HepG2 (cell line): ENCODE results near the gene SRXN1. TPM values are rescaled to one million over a fixed set of nuclear protein-coding genes. Genes with fewer than 3 reads are reported as not detected.

Experiments used
- FOXO4 ChIP-seq: sonication (generic); formaldehyde crosslinking; conservative IDR thresholded peaks from 2 replicates; pipeline ENCODE4 v1.8.1; 2023; ENCODE audit warnings: missing genetic modification reagents
- GATAD2A ChIP-seq: IDR thresholded peaks from 2 replicates; pipeline ENCODE4 v1.6.1; 2016
- GZF1 ChIP-seq: sonication (generic); formaldehyde crosslinking; IDR thresholded peaks from 2 replicates; pipeline ENCODE4 v1.5.1; 2020; ENCODE audit warnings: mild to moderate bottlenecking, missing genetic modification reagents
- KLF12 ChIP-seq: sonication (generic); formaldehyde crosslinking; IDR thresholded peaks from 2 replicates; pipeline ENCODE4 v1.4.0; 2020; ENCODE audit warnings: missing genetic modification reagents, borderline replicate concordance
- MXI1 ChIP-seq: IDR thresholded peaks from 3 replicates; pipeline ENCODE4 v1.6.1; 2012; ENCODE audit warnings: low read depth, low read length, inconsistent platforms, borderline replicate concordance
- NFE2L1 ChIP-seq: sonication (generic); formaldehyde crosslinking; IDR thresholded peaks from 2 replicates; pipeline ENCODE4 v1.4.0; 2020; ENCODE audit warnings: missing genetic modification reagents, mild to moderate bottlenecking, borderline replicate concordance
- SRSF1 ChIP-seq: fragments of 200-400 bp; formaldehyde crosslinking; optimal IDR thresholded peaks from 2 replicates; pipeline ENCODE3; 2017; ENCODE audit warnings: mild to moderate bottlenecking, low read depth, low read length, moderate library complexity
- TAF15 ChIP-seq: fragments of 200-400 bp; formaldehyde crosslinking; IDR thresholded peaks from one replicate; pipeline ENCODE4 v1.6.1; 2018; ENCODE audit warnings: mild to moderate bottlenecking, low read depth, low read length; ENCODE audit not compliant: poor library complexity, severe bottlenecking
- TBX3 ChIP-seq: fragments of 450-650 bp; IDR thresholded peaks from 2 replicates; pipeline ENCODE4 v1.6.1; 2017; ENCODE audit warnings: antibody characterized with exemption, mild to moderate bottlenecking, inconsistent platforms, borderline replicate concordance
- TSC22D2 ChIP-seq: sonication (generic); formaldehyde crosslinking; IDR thresholded peaks from 2 replicates; pipeline ENCODE4 v1.5.1; 2020; ENCODE audit warnings: missing genetic modification reagents, mild to moderate bottlenecking, borderline replicate concordance
- ZFP36L2 ChIP-seq: sonication (generic); formaldehyde crosslinking; IDR thresholded peaks from 2 replicates; pipeline ENCODE4 v1.4.0; 2020; ENCODE audit warnings: missing genetic modification reagents
- ZNF10 ChIP-seq: sonication (generic); formaldehyde crosslinking; IDR thresholded peaks from 2 replicates; pipeline ENCODE4 v1.4.0; 2020; ENCODE audit warnings: mild to moderate bottlenecking, low read depth, missing genetic modification reagents, borderline replicate concordance
- ZNF3 ChIP-seq: IDR thresholded peaks from 2 replicates; pipeline ENCODE4 v1.7.0; 2017; ENCODE audit warnings: inconsistent platforms
- ZNF550 ChIP-seq: sonication (generic); formaldehyde crosslinking; IDR thresholded peaks from 2 replicates; pipeline ENCODE4 v1.4.0; 2020; ENCODE audit warnings: mild to moderate bottlenecking, missing genetic modification reagents, borderline replicate concordance
- ZNF678 ChIP-seq: sonication (generic); formaldehyde crosslinking; IDR thresholded peaks from 2 replicates; pipeline ENCODE4 v1.4.0; 2020; ENCODE audit warnings: mild to moderate bottlenecking, missing genetic modification reagents
- polyA plus RNA-seq, 8 experiments: library from polyadenylated mRNA; depleted of rRNA in 3 of 8; stranded (reverse) in 7 of 8; unstranded in 1 of 8; fragments of >200 nt; fragmentation: Illumina TruSeq in 4 of 8; extraction: Trizol in 4 of 8; gene quantifications; 2 replicates each; pipeline versions ENCODE4 v1.2.1 to v1.2.3, GENCODE V29; 2011 to 2016; ENCODE audit warnings: low read depth in 4 of 8, missing spikeins in 1 of 8, mixed read lengths in 1 of 8; ENCODE audit not compliant: insufficient read depth in 1 of 8
- total RNA-seq, 5 experiments: library from RNA; depleted of rRNA; stranded (reverse); fragments of >200 nt; fragmentation: Illumina TruSeq; extraction: Trizol; gene quantifications; 2 replicates each; pipeline ENCODE4 v1.2.3, GENCODE V29; 2016; ENCODE audit warnings: low read depth in 1 of 5
- TF ChIP-seq, protein P1 (sequence below): sonication (generic); formaldehyde crosslinking; IDR thresholded peaks from 2 replicates; pipeline ENCODE4 v1.4.0; 2020; ENCODE audit warnings: missing genetic modification reagents
- TF ChIP-seq, protein P2 (sequence below): sonication (generic); formaldehyde crosslinking; IDR thresholded peaks from 2 replicates; pipeline ENCODE4 v1.4.0; 2020; ENCODE audit warnings: missing genetic modification reagents, borderline replicate concordance
- TF ChIP-seq, protein P3 (sequence below): sonication (generic); formaldehyde crosslinking; conservative IDR thresholded peaks from 2 replicates; pipeline ENCODE4 v1.8.0; 2022; ENCODE audit warnings: low read depth, missing genetic modification reagents

SRXN1 gene
- total and polyA plus RNA-seq, 2 of the 13 experiments (the other 11 are each of a cell fraction or from before 2014, with no cell fraction given): 29.9 to 87.7 TPM

DNA sequence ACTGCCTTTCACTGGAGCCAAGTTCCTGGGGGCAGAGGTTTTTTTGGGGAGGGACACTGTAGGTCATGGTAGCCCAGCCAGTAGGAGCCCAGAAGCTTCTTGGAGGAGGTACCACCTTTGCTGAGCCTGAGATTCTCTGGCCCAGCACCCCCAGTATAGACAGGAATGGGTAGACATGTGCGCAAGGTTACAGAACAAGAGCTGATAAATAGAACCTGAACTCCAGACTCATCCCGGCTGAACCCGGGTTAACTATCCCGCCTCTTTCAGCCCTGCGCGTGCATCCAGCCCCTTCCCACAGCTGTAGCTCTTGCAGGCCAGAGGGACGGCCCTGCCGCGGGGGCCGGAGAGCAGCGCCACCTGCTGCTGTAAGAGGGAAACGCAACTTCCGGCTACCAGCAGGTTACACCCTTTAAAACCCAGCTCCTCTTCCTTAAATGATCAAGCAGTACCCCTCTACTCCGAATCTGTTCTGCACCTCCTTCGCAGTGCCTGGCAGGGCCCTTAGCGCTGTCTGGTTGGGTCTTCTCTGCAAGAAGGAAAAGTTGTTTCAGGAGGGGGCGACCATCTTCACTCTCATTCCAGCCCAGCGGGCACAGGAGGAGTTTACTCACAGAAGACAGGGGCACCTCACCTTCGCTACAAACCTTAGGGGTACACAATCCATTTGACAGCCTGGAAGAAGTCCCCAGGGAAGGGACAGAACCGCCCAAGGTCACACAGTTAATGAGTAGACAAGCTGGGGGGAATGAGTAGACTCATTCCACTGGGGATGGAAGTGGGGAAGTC lies 7.5 kb downstream of the SRXN1 start (continued):
- TF ChIP-seq, protein P1, sequence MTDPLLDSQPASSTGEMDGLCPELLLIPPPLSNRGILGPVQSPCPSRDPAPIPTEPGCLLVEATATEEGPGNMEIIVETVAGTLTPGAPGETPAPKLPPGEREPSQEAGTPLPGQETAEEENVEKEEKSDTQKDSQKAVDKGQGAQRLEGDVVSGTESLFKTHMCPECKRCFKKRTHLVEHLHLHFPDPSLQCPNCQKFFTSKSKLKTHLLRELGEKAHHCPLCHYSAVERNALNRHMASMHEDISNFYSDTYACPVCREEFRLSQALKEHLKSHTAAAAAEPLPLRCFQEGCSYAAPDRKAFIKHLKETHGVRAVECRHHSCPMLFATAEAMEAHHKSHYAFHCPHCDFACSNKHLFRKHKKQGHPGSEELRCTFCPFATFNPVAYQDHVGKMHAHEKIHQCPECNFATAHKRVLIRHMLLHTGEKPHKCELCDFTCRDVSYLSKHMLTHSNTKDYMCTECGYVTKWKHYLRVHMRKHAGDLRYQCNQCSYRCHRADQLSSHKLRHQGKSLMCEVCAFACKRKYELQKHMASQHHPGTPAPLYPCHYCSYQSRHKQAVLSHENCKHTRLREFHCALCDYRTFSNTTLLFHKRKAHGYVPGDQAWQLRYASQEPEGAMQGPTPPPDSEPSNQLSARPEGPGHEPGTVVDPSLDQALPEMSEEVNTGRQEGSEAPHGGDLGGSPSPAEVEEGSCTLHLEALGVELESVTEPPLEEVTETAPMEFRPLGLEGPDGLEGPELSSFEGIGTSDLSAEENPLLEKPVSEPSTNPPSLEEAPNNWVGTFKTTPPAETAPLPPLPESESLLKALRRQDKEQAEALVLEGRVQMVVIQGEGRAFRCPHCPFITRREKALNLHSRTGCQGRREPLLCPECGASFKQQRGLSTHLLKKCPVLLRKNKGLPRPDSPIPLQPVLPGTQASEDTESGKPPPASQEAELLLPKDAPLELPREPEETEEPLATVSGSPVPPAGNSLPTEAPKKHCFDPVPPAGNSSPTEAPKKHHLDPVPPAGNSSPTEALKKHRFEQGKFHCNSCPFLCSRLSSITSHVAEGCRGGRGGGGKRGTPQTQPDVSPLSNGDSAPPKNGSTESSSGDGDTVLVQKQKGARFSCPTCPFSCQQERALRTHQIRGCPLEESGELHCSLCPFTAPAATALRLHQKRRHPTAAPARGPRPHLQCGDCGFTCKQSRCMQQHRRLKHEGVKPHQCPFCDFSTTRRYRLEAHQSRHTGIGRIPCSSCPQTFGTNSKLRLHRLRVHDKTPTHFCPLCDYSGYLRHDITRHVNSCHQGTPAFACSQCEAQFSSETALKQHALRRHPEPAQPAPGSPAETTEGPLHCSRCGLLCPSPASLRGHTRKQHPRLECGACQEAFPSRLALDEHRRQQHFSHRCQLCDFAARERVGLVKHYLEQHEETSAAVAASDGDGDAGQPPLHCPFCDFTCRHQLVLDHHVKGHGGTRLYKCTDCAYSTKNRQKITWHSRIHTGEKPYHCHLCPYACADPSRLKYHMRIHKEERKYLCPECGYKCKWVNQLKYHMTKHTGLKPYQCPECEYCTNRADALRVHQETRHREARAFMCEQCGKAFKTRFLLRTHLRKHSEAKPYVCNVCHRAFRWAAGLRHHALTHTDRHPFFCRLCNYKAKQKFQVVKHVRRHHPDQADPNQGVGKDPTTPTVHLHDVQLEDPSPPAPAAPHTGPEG (CRISPR knock-in tag): peak; percentile 63; the same call in 1 of the 2 replicates
- TF ChIP-seq TAF15 (peak; percentile 90), TBX3 (no peak), GATAD2A (peak; percentile 90), KLF12 (CRISPR knock-in tag) (0 out of 2 replicates have a peak, but pooled peaks have one; percentile 63), MXI1 (peak; percentile 82; the same call in 1 of the 3 replicates), ZFP36L2 (peak; percentile 91; the same call in 1 of the 2 replicates), FOXO4 (no peak), ZNF678 (CRISPR knock-in tag) (no peak), NFE2L1 (CRISPR knock-in tag) (peak; percentile 72; the same call in 1 of the 2 replicates), GZF1 (CRISPR knock-in tag) (no peak), SRSF1 (peak; percentile 86), ZNF10 (CRISPR knock-in tag) (no peak), TSC22D2 (CRISPR knock-in tag) (no peak), ZNF3 (0 out of 2 replicates have a peak, but pooled peaks have one; percentile 46), ZNF550 (CRISPR knock-in tag) (no peak)
- TF ChIP-seq, protein P2, sequence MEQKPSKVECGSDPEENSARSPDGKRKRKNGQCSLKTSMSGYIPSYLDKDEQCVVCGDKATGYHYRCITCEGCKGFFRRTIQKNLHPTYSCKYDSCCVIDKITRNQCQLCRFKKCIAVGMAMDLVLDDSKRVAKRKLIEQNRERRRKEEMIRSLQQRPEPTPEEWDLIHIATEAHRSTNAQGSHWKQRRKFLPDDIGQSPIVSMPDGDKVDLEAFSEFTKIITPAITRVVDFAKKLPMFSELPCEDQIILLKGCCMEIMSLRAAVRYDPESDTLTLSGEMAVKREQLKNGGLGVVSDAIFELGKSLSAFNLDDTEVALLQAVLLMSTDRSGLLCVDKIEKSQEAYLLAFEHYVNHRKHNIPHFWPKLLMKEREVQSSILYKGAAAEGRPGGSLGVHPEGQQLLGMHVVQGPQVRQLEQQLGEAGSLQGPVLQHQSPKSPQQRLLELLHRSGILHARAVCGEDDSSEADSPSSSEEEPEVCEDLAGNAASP (CRISPR knock-in tag): peak; percentile 77; the same call in 1 of the 2 replicates
- TF ChIP-seq, protein P3, sequence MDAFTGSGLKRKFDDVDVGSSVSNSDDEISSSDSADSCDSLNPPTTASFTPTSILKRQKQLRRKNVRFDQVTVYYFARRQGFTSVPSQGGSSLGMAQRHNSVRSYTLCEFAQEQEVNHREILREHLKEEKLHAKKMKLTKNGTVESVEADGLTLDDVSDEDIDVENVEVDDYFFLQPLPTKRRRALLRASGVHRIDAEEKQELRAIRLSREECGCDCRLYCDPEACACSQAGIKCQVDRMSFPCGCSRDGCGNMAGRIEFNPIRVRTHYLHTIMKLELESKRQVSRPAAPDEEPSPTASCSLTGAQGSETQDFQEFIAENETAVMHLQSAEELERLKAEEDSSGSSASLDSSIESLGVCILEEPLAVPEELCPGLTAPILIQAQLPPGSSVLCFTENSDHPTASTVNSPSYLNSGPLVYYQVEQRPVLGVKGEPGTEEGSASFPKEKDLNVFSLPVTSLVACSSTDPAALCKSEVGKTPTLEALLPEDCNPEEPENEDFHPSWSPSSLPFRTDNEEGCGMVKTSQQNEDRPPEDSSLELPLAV (CRISPR knock-in tag): no peak
